HuH-7 (cell line): Measurements from ENCODE around the gene SPACA7.

Experiments used
- DNase-seq: peaks from one replicate; pipeline ENCODE4 v3.0.0; 2011; ENCODE audit warnings: low spot score

SPACA7 gene

GRCh38 chr13:112447761-112448603, 71.8 kb downstream of the SPACA7 start:
- DNase-seq: no peak

GRCh38 chr13:112448621-112449544, 72.7 kb downstream of the SPACA7 start:
- no peak for DNase-seq

GRCh38 chr13:112449545-112449930, 73.4 kb downstream of the SPACA7 start:
- no peak for DNase-seq

- no peak for DNase-seq
Measured at GRCh38 chr13:112450118-112450903, 74.2 kb downstream of the SPACA7 start.

GRCh38 chr13:112450904-112451240, 74.7 kb downstream of the SPACA7 start:
- no peak for DNase-seq

- DNase-seq: no peak
Measured at GRCh38 chr13:112451512-112452379, 75.6 kb downstream of the SPACA7 start.

GRCh38 chr13:112452380-112453206, 76.4 kb downstream of the SPACA7 start:
- DNase-seq: no peak

- no peak for DNase-seq
Measured at GRCh38 chr13:112453207-112453829, 77.2 kb downstream of the SPACA7 start.

- DNase-seq: no peak
Measured at GRCh38 chr13:112453874-112454647, 77.9 kb downstream of the SPACA7 start.

- DNase-seq: no peak
Measured at GRCh38 chr13:112454648-112455334, 78.6 kb downstream of the SPACA7 start.

GRCh38 chr13:112455476-112456059, 79.4 kb downstream of the SPACA7 start:
- no peak for DNase-seq

GRCh38 chr13:112456138-112457056, 80.2 kb downstream of the SPACA7 start:
- DNase-seq: no peak

- DNase-seq: no peak
Measured at GRCh38 chr13:112457081-112457480, 80.9 kb downstream of the SPACA7 start.

- DNase-seq: no peak
Measured at GRCh38 chr13:112457485-112457884, 81.3 kb downstream of the SPACA7 start.

GRCh38 chr13:112462408-112462807, 86.3 kb downstream of the SPACA7 start:
- DNase-seq: no peak

GRCh38 chr13:112464720-112465119, 88.6 kb downstream of the SPACA7 start:
- DNase-seq: no peak
